ENCODE data around the gene FBXL12. TPM values are rescaled to one million over a fixed set of nuclear protein-coding genes. Genes with fewer than 3 reads are reported as not detected.
A peak's percentile ranks its signal among the peaks of the same experiment; 100 is the strongest.

Gene FBXL12
- total and polyA plus RNA-seq, 2 donors (not counting 1 experiment from before 2014, with no cell fraction given): 41.5 to 79.4 TPM

DNA sequence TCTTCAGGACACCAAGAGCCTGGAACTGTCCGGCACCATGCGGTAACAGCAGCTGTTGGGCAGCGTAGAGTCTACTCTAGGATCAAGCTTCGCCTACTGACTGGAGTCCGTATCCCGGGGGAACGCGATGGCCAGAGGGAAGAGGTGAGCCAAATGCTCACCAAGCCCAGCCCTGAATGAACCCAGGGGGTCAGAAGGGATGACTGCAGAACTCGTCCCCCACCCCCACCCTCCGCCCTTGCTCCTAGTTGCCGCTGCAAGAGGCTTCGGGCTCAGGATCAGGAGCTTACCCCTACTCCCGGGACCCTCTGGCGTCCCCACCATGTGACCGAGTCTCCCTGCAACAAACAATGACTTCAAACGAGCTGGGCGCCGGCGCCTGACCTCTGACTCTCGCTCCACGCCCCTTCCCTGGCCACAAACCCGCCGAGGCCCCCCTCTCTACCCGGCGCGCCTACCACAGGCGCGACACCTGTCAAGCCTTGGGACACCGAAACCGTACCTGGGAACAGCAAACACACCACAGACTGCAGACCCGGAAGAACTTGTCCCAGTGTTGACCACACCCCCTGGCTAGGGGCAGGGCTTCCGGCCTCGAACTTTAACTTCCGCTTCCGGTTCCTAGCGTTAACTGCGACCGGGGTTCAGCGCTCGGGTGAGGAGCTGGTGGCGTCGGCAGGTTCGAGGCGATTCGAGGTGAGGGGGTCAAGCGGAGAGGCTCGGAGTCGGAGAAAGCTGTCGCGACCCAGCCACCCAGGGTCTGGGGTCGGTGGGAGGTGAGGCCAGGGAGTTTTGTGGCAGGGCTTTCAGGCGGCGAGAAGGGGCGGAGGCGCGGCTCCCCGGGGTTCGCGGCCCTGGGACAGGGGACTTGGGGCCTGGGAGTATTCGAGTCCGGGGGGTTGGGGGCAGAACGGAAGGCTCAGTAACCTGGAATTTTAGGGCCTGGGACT lies 8.7 kb upstream of the FBXL12 start, which contains the start of gene UBL5:
Gene UBL5, plus strand, starts transcription at position 630 of the 950 bp plus-strand sequence. CDS start 420 bp downstream, outside the sequence.
- Mint-ChIP-seq H3K9me3 (ENCODE audit: insufficient read depth) (no peaks in the 10 kb centered on the region), H3K27ac (peak within 1 kb of the TSS; percentile 96), H3K27me3 (no peaks in the 10 kb centered on the region), H3K4me1 (peaks cover 25% of the 10 kb centered on the region), H3K4me3 (peak within 1 kb of the TSS; percentile 100)
- H3K27me3 ChIP-seq (replicated peaks in 1 of 4; ENCODE audit: control extremely low read depth in 1 of 4, control insufficient read depth in 3 of 4, insufficient read depth in 4 of 4, low read length in 3 of 4): no peaks in the 10 kb centered on the region
- ChIA-PET CTCF (interaction anchor here (0.6 to 1.7 kb wide), 3 partner anchors 9 to 203 kb away, joined by 3 to 4 read pairs (median 3); partner anchors contain the start of gene FBXL12), POLR2A (interaction anchor here (0.6 to 1.6 kb wide), 3 partner anchors 9 to 535 kb away, joined by 3 to 8 read pairs (median 4); partner anchors contain the start of gene FBXL12)
- peaks cover 40% of the 10 kb centered on the region for H3K79me2 ChIP-seq (ENCODE audit: control insufficient read depth, insufficient read depth, low read length)
- H4K20me1 ChIP-seq (ENCODE audit: control insufficient read depth, insufficient read depth, low read length, poor library complexity, severe bottlenecking): peaks cover 23% of the 10 kb centered on the region
- peaks cover 2 to 12% of the 10 kb centered on the region in 2 experiments for H3K36me3 ChIP-seq (replicated peaks in 1 of 2; ENCODE audit: control extremely low read depth in 1 of 2, control insufficient read depth in 1 of 2, extremely low read depth in 1 of 2, insufficient read depth in 2 of 2, low read length in 1 of 2)
- TF ChIP-seq CTCF (IDR thresholded peaks at IDR 0.05) (no peak), EZH2 (IDR thresholded peaks at IDR 0.05; ENCODE audit: borderline replicate concordance, insufficient read depth, low read depth, low read length, poor library complexity, severe bottlenecking) (no peak)
- H3K4me2 ChIP-seq (replicated peaks; ENCODE audit: low read depth, low read length, poor library complexity, severe bottlenecking): peak within 1 kb of the TSS; percentile 91
- DNase-seq (peak; percentile 92), ATAC-seq (ENCODE audit: low read depth) (peak; percentile 95)
- H3K4me1 ChIP-seq (ENCODE audit: control insufficient read depth in 2 of 2, insufficient read depth in 2 of 2, low read length in 2 of 2): peaks cover 13 to 20% of the 10 kb centered on the region in 2 donors
- under 1% methylated on average over 62 of the region's 62 CpGs for WGBS (ENCODE audit: insufficient coverage)
- H3K4me3 ChIP-seq (ENCODE audit: control extremely low read depth in 1 of 5, extremely low read depth in 1 of 5, insufficient read depth in 1 of 5, low read depth in 2 of 5, low read length in 4 of 5): peak within 1 kb of the TSS; percentile 75 to 95 (median 87)
- peak within 1 kb of the TSS; percentile 92 for H3K9ac ChIP-seq (ENCODE audit: low read length)
- intact Hi-C loops (cut with micrococcal nuclease): loop anchor here (1.0 kb wide), 3 partner anchors 8 to 206 kb away; partner anchors contain the start of genes FBXL12, PIN1 and ZNF561
- H3K9me3 ChIP-seq (ENCODE audit: control extremely low read depth in 1 of 3, control insufficient read depth in 2 of 3, insufficient read depth in 1 of 3, low read length in 2 of 3): no peaks in the 10 kb centered on the region
- peak within 1 kb of the TSS; percentile 94 for H2AFZ ChIP-seq (ENCODE audit: insufficient read depth, low read depth, low read length, poor library complexity, severe bottlenecking)
- peak within 1 kb of the TSS; percentile 58 to 90 for H3K27ac ChIP-seq (ENCODE audit: low read length in 2 of 2)
